ENCODE results near the gene RDH11. TPM values are rescaled to one million over a fixed set of nuclear protein-coding genes. Genes with fewer than 3 reads are reported as not detected.
"Not testable (repeated sequence)": the region's sequence is repeated elsewhere in the genome, so short reads cannot be mapped to it uniquely, and the experiment has no call there.

Gene RDH11
- total RNA-seq, 1 experiment from 2014 or later, result 23.8 TPM

- H3K4me3 ChIP-seq, result no peak overlapping the region
- no peaks in the 10 kb centered on the region for H3K27me3 ChIP-seq
- no peaks in the 10 kb centered on the region for H3K36me3 ChIP-seq
- DNase-seq, result no peak
- H3K9me3 ChIP-seq, result no peaks in the 10 kb centered on the region
Measured at GRCh38 chr14:67717048-67717447, 21.5 kb upstream of the RDH11 start.

GRCh38 chr14:67710209-67710608, 14.6 kb upstream of the RDH11 start:
- H3K27me3 ChIP-seq, result no peaks in the 10 kb centered on the region
- peaks cover 2% of the 10 kb centered on the region for H3K9me3 ChIP-seq
- no peak for DNase-seq
- H3K4me3 ChIP-seq, result no peak overlapping the region
- no peaks in the 10 kb centered on the region for H3K36me3 ChIP-seq

DNA sequence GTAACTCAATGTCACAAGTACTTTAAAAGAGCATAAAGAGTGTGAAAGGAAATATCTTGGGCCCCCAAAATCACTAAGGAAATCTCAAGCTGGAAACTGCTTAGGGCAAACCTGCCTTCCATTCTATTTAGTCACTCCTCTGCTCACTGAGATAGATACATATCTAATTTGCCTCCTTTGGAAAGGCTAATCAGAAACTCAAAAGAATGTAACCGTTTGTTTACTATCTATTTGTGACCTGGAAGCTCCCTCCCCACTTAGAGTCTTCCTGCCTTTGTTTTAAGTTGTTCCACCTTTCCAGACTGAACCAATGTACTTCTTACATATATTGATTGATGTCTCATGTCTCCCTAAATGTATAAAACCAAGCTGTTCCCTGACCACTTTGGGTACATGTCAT, 14.2 kb upstream of the RDH11 start:
- not testable (repeated sequence) for H3K36me3 ChIP-seq, H3K9me3 ChIP-seq, H3K27me3 ChIP-seq, DNase-seq, H3K4me3 ChIP-seq

DNA sequence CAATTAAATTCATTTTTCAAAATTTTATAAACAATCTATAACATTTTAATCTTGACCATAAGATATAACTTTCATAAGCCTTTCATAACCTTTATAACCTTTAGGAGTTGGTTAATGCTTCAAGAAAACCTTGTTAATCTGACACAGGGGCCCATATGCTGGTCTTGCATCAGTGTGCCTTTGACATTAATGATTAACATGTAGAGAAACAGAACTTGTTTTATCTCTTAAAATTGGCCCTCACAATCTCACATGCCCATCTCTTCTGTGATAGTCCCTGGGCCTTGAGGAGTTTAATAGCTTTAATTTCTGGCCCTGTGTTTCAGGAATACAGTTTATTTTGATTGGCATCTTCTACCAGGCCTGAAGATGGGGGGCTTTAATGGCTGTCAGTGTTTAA, 13.8 kb upstream of the RDH11 start:
- not testable (repeated sequence) for DNase-seq, H3K4me3 ChIP-seq, H3K9me3 ChIP-seq, H3K36me3 ChIP-seq, H3K27me3 ChIP-seq

GRCh38 chr14:67705211-67705610, 9.6 kb upstream of the RDH11 start:
- Histone ChIP-seq H3K9me3 (peaks cover 2% of the 10 kb centered on the region), H3K27me3 (no peaks in the 10 kb centered on the region), H3K4me3 (no peak overlapping the region), H3K36me3 (no peaks in the 10 kb centered on the region)
- no peak for DNase-seq

- Histone ChIP-seq H3K27me3 (no peaks in the 10 kb centered on the region), H3K9me3 (no peaks in the 10 kb centered on the region)
- no peak for DNase-seq
Measured at GRCh38 chr14:67704484-67705089, 9.0 kb upstream of the RDH11 start.

DNA sequence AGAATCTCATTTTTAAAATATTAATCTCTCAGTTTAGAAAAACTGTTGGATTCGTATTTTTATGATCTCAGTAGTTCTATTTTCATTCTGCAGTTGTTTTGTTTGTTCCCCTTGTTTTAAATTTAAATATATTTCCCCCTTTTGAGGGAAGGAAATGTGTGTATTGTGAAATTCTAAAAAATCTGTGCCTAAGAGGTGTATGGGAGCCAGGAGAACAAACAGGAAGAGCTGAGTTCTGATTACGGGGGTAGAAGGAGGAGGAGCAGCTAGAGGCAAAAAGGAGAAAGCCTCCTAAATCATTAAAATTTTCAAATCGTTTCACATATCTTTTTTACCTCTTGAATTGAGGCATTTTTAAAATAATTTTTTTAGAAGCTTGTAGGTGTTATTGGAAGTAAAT, 8.4 kb upstream of the RDH11 start:
- no peak for DNase-seq
- Histone ChIP-seq H3K9me3 (no peaks in the 10 kb centered on the region), H3K27me3 (no peaks in the 10 kb centered on the region), H3K36me3 (no peaks in the 10 kb centered on the region), H3K4me3 (no peak overlapping the region)

More at GRCh38 chr14:67704484-67705089, 9.0 kb upstream of the RDH11 start:
- no peak overlapping the region for H3K4me3 ChIP-seq
- H3K36me3 ChIP-seq, result no peaks in the 10 kb centered on the region

DNA sequence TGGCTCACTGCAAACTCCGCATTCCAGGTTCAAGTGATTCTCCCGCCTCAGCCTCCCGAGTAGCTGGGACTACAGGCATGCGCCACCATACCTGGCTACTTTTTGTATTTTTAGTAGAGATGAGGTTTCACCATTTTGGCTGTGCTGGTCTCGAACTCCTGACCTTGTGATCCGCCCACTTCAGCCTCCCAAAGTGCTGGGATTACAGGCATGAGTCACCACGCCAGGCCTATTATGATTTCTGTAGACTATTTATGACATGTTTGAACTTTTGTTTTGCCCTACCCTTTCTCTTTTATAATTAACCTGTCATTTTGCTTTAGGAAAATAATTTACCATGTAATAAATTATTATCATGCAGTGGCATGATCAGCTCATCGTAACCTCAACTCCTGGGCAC, 5.9 kb upstream of the RDH11 start, which contains the start of gene RDH12:
TSS of gene RDH12 (plus strand) at position 395 of the 400 bp plus-strand sequence. CDS start 20,757 bp downstream, outside the sequence.
- not testable (repeated sequence) for H3K4me3 ChIP-seq, H3K9me3 ChIP-seq, H3K27me3 ChIP-seq, H3K36me3 ChIP-seq, DNase-seq

GRCh38 chr14:67698179-67698578, 2.6 kb upstream of the RDH11 start:
- no peak for DNase-seq
- Histone ChIP-seq H3K9me3 (no peaks in the 10 kb centered on the region), H3K36me3 (no peaks in the 10 kb centered on the region), H3K27me3 (no peaks in the 10 kb centered on the region), H3K4me3 (no peak overlapping the region)

GRCh38 chr14:67697006-67697405, 1.4 kb upstream of the RDH11 start:
- Histone ChIP-seq H3K9me3 (no peaks in the 10 kb centered on the region), H3K4me3 (no peak overlapping the region), H3K27me3 (no peaks in the 10 kb centered on the region), H3K36me3 (peaks cover 3% of the 10 kb centered on the region; the same call in 1 of the 2 replicates)
- no peak for DNase-seq

GRCh38 chr14:67694791-67695393, 672 bp downstream of the RDH11 start:
- peak; percentile 76 for DNase-seq
- Histone ChIP-seq H3K4me3 (peak overlapping the region; percentile 90), H3K27me3 (no peaks in the 10 kb centered on the region), H3K9me3 (no peaks in the 10 kb centered on the region), H3K36me3 (peaks cover 3% of the 10 kb centered on the region; the same call in 1 of the 2 replicates)

DNA sequence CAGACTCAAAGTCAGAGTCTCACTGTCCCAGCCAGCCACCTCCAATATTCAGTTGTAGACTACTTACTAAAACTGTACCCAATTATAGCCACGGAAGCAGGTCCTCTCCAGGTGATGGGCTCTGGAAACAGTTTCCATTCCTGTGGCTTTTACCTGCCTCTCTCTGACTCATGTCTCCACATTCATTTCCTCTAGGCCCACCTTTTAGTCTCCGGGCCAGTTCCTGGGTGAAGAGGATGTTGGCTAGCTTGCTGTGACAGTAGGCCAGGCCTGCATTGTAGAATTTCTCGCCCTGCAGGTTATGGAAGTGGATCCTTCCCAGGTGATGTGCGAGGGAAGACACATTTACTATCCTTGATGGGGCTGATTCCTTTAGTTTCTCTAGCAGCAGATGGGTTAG, 5.6 kb downstream of the RDH11 start:
- Histone ChIP-seq H3K9me3 (no peaks in the 10 kb centered on the region), H3K27me3 (no peaks in the 10 kb centered on the region), H3K4me3 (no peak overlapping the region), H3K36me3 (peaks cover 7% of the 10 kb centered on the region)
- no peak for DNase-seq

GRCh38 chr14:67683842-67684241, 11.7 kb downstream of the RDH11 start:
- no peaks in the 10 kb centered on the region for H3K27me3 ChIP-seq
- no peaks in the 10 kb centered on the region; the same call in 1 of the 2 replicates for H3K36me3 ChIP-seq
- no peaks in the 10 kb centered on the region for H3K9me3 ChIP-seq
- H3K4me3 ChIP-seq, result no peak overlapping the region
- DNase-seq, result no peak

GRCh38 chr14:67680941-67681340, 14.6 kb downstream of the RDH11 start:
- no peaks in the 10 kb centered on the region; the same call in 1 of the 2 replicates for H3K36me3 ChIP-seq
- no peak for DNase-seq
- H3K27me3 ChIP-seq, result no peaks in the 10 kb centered on the region
- H3K4me3 ChIP-seq, result no peak overlapping the region
- H3K9me3 ChIP-seq, result no peaks in the 10 kb centered on the region

DNA sequence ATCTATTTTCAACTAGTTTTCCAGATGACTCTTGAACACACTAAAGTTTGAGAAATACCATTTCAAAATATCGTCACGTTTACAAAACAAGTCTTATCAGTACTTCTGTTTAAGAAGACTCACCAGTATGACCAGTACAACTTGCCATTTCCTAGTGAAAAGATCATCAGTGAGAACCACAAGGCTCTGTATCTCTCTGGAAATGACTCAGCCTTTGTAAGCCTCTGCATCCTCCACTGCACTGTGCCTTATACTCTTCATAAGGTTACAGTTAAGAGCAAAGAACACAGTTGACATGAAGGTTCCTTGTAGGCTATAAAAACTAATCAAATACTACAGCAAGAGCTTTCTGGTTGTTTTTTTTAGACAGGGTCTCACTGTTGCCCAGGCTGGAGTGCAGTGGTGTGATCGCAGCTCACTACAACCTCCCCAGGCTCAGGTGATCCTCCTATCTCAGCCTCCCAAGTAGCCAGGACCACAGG, 15.4 kb downstream of the RDH11 start:
- DNase-seq, result peak; percentile 10
- H3K9me3 ChIP-seq, result no peaks in the 10 kb centered on the region
- no peaks in the 10 kb centered on the region for H3K27me3 ChIP-seq
- H3K36me3 ChIP-seq, result no peaks in the 10 kb centered on the region; the same call in 1 of the 2 replicates
- no peak overlapping the region for H3K4me3 ChIP-seq

- DNase-seq, result no peak
- H3K36me3 ChIP-seq, result no peaks in the 10 kb centered on the region; the same call in 1 of the 2 replicates
- H3K4me3 ChIP-seq, result no peak overlapping the region
- H3K9me3 ChIP-seq, result no peaks in the 10 kb centered on the region
- H3K27me3 ChIP-seq, result no peaks in the 10 kb centered on the region
Measured at GRCh38 chr14:67679006-67679405, 16.6 kb downstream of the RDH11 start.

DNA sequence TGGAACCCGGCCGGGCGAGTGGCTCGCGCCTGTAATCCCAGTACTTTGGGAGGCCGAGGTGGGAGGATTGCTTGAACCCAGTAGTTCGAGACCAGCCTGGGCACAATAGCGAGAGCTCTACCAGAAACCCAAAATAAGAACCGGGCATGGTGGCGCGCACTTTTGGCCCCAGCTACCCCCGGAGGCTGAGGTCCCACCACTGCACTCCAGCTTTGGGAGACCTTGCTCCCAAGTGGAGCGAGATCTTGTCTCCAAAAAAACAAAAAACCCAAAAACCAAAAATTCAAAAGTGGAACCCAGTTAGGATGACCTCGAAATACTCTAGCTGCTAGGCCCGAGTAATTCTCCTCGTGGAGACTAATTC, 20.4 kb downstream of the RDH11 start:
- no peaks in the 10 kb centered on the region for H3K9me3 ChIP-seq
- no peak for DNase-seq
- H3K27me3 ChIP-seq, result no peaks in the 10 kb centered on the region
- H3K36me3 ChIP-seq, result no peaks in the 10 kb centered on the region
- H3K4me3 ChIP-seq, result peak overlapping the region; percentile 88
